SKM-1 treated with dmso at 0.1 percent for 144 hours (cell line): Measurements from ENCODE around the gene RABGAP1.

Source experiments
- DNase-seq: peaks from one replicate; lab custom pipeline; 2025; ENCODE audit not compliant: unreplicated experiment; lab: John Stamatoyannopoulos, UW

RABGAP1 gene

GRCh38 chr9:123007269-123007668 lies 66.4 kb downstream of the RABGAP1 start:
- no peak for DNase-seq

DNA sequence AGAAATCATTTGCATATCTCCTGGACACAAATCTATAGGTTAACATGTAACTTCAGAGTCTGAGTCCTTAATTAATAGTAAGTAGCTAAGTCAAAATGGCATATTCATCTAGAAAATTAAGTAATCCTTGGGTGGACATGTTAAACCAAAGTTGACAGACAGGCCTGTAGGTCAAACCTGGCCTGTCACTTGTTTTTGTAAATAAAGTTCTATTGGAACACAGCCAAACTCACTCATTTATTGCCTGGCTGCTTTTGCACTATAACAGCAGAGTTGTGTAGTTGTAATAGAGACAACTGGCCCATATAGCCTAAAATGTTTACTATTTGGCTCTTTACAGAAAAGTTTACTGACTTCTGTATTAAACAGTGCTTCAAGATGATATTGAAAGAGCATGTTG lies 68.1 kb downstream of the RABGAP1 start:
- DNase-seq: no peak

DNA sequence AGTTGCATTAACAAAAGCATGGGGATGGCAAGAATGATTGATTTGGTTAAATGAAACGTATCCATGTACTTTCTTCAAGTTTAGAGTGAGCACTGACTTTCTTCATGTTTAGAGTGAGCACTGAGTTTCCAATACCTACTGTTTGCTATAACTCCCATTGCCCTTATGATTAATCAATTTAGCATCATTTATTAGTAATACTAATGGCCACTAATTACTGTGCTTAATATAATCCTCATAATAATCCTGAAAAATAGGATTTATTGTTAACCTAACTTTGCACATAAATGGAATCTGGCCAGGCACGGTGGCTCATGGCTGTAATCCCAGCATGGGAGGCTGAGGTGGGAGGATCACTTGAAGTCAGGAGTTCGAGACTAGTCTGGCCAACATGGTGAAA lies 70.6 kb downstream of the RABGAP1 start:
- no peak for DNase-seq

GRCh38 chr9:123011878-123012528 lies 71.2 kb downstream of the RABGAP1 start:
- no peak for DNase-seq

DNA sequence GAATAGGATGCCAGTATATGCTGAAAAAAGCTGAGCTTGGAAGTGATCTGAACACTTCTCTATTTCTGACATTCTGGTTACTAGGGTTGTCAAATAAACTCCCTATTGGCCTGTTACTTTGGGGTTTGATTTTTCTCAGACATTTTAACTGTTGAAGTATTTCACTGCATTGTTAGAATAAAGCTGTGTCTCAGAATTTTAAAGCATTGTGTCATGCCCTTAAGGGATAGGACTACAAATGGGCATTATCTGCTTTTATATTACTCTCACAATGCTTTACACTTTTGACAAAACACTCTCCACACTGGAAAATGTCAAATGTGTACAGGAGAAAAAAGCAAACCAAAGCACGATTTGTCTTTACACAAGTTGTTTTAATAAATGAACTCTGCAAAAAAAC lies 75.8 kb downstream of the RABGAP1 start:
- no peak for DNase-seq

GRCh38 chr9:123020796-123021195 lies 80.0 kb downstream of the RABGAP1 start:
- no peak for DNase-seq

DNA sequence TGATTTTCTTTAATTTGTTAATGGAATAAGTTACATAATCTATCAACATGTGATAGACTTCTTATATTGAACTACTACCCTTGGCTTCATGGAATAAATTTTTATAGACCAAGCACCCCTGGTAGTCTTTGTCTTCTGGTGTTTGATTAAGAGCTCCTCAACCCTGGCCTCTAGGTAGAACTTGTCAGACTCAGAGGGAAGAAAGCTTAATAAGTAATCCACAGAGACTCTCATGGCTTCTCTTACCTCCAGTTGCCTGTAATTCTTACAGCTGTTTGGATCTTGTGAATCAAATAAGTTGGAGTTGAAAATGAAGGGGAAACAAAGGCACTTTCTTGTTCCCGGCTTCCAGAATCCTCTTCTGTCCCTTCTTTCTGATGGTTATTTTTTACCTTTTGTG lies 85.6 kb downstream of the RABGAP1 start:
- no peak for DNase-seq

DNA sequence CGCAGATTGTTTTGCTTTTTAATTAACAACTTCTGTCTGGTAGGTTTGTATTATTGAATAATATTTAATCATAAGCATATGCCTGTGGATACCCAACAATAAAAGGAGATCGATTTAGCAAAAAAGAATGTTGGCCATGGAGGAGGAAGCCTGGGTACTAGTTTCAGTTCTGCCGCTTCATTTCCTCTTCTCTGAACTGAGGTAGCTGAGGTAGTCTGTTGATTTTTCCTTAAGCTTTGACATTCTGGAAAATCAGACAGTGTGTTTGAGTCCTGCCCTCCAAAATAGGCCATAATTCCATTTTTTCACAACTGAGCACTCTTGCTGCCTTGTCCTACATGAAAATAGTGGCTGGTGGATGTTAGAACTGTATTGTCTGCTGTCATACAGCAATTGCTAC lies 86.7 kb downstream of the RABGAP1 start:
- DNase-seq: no peak

DNA sequence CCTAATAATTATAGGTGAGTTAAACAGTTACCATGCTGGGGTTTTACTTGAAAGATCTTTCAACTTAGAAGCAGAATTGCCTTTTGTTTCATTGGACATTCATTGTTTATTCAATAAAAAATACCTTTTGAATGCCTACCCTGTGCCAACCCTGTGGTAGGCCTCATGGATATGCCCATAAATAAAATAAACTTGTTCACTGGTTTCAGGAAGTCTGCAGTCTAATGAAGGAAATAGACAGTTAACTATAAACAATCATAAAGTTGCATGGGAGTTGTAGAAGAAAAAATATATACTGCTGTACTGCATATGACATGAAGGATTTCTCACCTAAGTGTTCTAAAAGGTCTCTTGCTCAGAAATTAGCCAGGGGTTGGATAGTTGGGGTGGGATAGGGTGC lies 87.3 kb downstream of the RABGAP1 start:
- DNase-seq: no peak

GRCh38 chr9:123028973-123029372 lies 88.2 kb downstream of the RABGAP1 start:
- no peak for DNase-seq

- DNase-seq: no peak
These were observed 91.1 kb downstream of the RABGAP1 start for GRCh38 chr9:123031963-123032362.

- DNase-seq: no peak
These were observed 92.5 kb downstream of the RABGAP1 start, which contains the start of gene GPR21 for GRCh38 chr9:123033352-123033751. TSS of gene GPR21 (plus strand) at chr9:123033667. CDS start at chr9:123034567, 900 bp downstream.

- no peak for DNase-seq
These were observed 93.2 kb downstream of the RABGAP1 start for GRCh38 chr9:123033864-123034601.

DNA sequence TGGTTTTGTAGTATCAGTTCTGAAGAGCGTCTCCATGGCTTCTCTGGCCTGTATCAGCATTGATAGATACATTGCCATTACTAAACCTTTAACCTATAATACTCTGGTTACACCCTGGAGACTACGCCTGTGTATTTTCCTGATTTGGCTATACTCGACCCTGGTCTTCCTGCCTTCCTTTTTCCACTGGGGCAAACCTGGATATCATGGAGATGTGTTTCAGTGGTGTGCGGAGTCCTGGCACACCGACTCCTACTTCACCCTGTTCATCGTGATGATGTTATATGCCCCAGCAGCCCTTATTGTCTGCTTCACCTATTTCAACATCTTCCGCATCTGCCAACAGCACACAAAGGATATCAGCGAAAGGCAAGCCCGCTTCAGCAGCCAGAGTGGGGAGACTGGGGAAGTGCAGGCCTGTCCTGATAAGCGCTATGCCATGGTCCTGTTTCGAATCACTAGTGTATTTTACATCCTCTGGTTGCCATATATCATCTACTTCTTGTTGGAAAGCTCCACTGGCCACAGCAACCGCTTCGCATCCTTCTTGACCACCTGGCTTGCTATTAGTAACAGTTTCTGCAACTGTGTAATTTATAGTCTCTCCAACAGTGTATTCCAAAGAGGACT lies 94.2 kb downstream of the RABGAP1 start:
- DNase-seq: no peak

DNA sequence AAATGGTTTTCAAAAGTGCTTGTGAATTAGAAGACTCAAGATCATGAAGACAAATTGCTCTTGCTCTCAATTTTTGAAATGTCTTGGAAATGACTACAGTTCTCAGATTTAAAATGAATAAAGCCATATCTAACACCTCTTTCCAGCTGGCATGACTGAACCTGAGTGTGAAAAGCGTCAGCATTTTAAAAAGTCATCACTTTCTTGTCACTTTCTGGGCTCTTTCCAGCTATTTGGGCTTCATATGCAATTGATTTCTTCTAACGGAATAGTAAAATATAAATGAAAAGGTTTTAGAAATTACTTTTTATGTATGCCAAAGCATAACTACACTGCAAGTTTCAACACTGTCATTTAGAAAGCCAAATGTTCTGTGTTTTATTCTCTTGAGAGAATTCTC lies 95.0 kb downstream of the RABGAP1 start:
- no peak for DNase-seq

- DNase-seq: no peak
These were observed 96.2 kb downstream of the RABGAP1 start for GRCh38 chr9:123036893-123037545.

GRCh38 chr9:123039617-123040219 lies 98.9 kb downstream of the RABGAP1 start:
- DNase-seq: no peak

DNA sequence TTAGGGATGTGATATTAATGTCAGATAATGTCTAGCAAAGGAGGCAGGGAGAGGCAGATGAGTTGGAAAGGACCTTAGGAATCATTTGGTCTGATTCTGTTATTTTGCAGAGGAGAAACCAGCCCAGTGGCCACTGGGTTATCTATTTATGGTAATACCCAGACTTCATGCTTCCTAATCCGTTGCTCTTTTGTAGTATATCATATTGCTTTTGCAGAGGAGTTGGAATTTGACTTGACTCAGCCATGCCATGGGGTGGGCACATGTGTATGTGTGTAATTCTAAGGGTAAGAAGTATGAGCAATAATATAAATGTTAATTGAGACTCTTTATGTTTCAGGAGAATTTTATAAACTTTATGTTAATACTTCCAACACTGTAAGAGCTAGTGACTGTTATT lies 100.0 kb downstream of the RABGAP1 start:
- DNase-seq: no peak

GRCh38 chr9:123041489-123041888 lies 100.7 kb downstream of the RABGAP1 start:
- no peak for DNase-seq

DNA sequence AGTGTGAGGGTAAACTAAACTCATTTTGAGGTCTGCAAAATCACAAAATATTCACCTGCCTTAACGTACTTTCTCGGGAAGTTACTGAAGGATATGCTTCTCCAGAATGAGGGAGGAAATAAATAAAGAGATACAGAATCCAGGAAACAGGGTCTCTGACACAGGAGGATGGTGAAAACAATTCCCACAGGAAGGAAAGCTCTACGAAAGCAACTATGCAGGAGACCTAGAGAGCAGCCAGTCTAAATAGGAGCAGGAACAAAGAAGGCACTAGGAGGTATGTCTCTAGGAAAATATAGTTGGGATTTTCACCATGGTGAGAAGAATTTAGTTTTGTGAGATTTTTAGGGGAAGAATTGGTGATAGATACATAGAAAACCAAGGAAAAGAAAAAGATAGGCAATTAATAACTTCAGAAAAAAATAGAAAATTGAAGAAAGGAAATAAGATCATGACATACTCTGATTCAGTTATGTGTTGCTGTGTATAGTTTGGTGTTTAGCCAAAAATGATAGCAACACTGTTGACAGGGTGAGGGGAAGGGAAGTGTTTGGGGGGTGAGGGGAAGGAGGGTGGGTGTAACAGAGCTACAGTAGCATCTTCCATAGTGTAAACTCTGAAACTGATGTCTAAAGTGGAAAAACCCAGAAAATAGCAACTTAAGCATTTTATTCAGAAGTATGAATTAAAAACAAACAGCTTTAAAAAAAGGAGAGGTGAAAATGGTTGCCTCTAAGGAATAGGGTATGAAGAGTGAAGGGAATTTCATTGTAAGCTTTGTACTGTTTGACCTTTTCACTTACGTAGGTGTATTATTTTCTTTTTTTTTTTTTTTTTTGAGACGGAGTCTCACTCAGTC lies 102.5 kb downstream of the RABGAP1 start:
- DNase-seq: no peak
